Skeletal muscle satellite cell (primary cell): ENCODE results near the gene CRBN. TPM values are rescaled to one million over a fixed set of nuclear protein-coding genes. Genes with fewer than 3 reads are reported as not detected.
A peak's percentile ranks its signal among the peaks of the same experiment; 100 is the strongest.

Source experiments
- H3K27me3 ChIP-seq: 2 replicates; pipeline ENCODE4 v1.7.0; 2013; ENCODE audit warnings: low read length; ENCODE audit not compliant: control insufficient read depth, insufficient read depth
- H3K36me3 ChIP-seq: 2 replicates; pipeline ENCODE4 v1.7.0; 2013; ENCODE audit warnings: mild to moderate bottlenecking, control low read depth, low read length; ENCODE audit not compliant: insufficient read depth
- H3K4me1 ChIP-seq: 2 replicates; pipeline ENCODE4 v1.7.0; 2013; ENCODE audit warnings: low read length; ENCODE audit not compliant: control insufficient read depth, insufficient read depth
- H3K4me2 ChIP-seq: 2 replicates; pipeline ENCODE4 v1.7.0; 2013; ENCODE audit warnings: mild to moderate bottlenecking, low read length
- H3K4me3 ChIP-seq: 2 replicates; pipeline ENCODE4 v1.7.0; 2013; ENCODE audit warnings: low read length
- H3K9ac ChIP-seq: 2 replicates; pipeline ENCODE4 v1.7.0; 2013; ENCODE audit warnings: mild to moderate bottlenecking, low read depth, low read length, moderate library complexity
- H3K9me3 ChIP-seq: replicated peaks from 2 replicates; pipeline ENCODE4 v1.7.0; 2013; ENCODE audit warnings: mild to moderate bottlenecking, control low read depth, low read length
- total RNA-seq: library from RNA; depleted of rRNA; stranded (reverse); fragments of >200 nt; gene quantifications from 2 replicates; pipeline ENCODE4 v1.2.3, GENCODE V29; 2012; rRNA removed

CRBN gene
- 45.0 and 50.4 TPM in 2 replicates for total RNA-seq

DNA sequence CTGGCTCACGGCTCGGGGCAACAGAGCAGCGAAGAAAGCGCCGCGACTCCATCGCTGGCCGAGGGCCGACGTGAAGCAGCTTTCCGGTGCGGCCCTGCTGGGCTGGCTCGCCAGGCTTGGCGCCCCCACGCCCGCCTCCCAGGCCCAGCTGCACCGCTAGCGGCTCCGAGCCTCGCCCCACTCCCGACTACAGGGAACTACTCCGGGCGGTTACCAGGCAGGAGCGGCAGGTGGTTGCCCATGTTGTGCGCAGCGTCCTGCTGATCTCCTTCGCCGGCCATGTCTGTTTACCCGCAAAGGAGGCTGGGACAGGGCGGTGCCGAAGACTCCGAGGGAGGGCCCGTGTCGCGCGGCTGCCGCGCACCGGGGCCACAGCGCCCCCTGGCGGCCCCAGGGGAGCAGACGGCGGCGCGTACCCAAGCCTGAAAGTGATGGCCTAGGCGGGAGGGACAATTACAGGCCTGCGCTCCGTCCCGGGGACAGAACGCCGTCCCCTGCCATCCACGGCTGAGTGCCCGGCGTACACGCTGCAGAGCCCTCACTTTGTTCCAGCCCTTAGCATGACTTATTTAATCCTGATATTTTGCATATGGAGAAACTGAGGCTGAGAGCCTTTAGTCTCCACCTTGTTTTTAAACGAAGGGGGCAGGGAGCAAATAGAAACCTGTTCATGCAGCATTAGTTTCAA lies at the start of gene CRBN:
CRBN (minus strand) TSS at position 285 of the 688 bp plus-strand sequence; CDS start at position 281, 4 bp downstream.
- peak within 1 kb of the TSS; percentile 93 for H3K9ac ChIP-seq
- no peaks in the 10 kb centered on the region for H3K36me3 ChIP-seq
- H3K4me1 ChIP-seq, result peaks cover 18% of the 10 kb centered on the region
- H3K27me3 ChIP-seq, result no peaks in the 10 kb centered on the region
- peak within 1 kb of the TSS; percentile 86 for H3K4me2 ChIP-seq
- peak within 1 kb of the TSS; percentile 98 for H3K4me3 ChIP-seq
- H3K9me3 ChIP-seq, result no peaks in the 10 kb centered on the region

DNA sequence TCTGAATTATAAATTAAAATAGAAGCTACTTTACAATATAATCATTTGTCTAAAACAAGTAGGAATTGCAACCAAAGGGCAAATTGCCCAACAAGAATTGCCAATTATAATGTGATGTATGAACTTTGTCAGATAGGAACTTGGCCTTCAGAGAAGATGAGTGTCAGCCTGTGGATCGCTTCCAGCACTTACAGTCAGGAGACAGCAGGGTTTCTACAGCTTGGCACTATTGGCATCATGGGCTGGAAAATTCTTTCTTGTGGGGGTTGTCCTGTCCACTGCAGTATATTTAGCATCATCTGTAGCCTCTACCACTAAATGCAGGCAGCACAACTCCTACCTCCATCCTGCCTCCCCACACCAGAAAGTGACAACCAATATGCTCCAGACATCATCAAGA lies 48.1 kb upstream of the CRBN start:
- H3K4me3 ChIP-seq, result no peak overlapping the region
- H3K9me3 ChIP-seq, result no peaks in the 10 kb centered on the region
- no peak overlapping the region for H3K9ac ChIP-seq
- no peaks in the 10 kb centered on the region for H3K4me1 ChIP-seq
- no peaks in the 10 kb centered on the region for H3K36me3 ChIP-seq
- H3K4me2 ChIP-seq, result no peak overlapping the region
- H3K27me3 ChIP-seq, result no peaks in the 10 kb centered on the region

DNA sequence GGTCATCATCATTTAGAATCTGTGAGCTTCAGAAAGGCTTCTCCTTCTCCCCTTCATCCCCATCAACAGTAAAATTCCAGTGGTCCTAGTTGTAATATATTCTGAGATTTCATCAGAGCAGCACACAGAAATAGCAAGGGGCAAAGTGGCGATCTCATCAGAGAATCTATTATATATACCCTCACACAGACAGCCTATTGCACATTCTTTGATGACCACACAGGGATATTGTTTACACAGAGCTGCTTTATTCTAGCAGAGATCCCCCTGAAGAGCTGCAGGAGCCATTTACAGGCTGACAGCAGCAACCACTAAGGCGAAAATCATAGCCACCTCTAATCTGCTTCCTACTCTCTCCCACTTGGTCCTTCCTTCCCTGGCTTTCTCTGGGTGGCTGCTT lies 42.0 kb upstream of the CRBN start:
- Histone ChIP-seq H3K4me1 (no peaks in the 10 kb centered on the region), H3K36me3 (no peaks in the 10 kb centered on the region), H3K4me3 (no peak overlapping the region), H3K9ac (no peak overlapping the region), H3K4me2 (no peak overlapping the region), H3K27me3 (no peaks in the 10 kb centered on the region), H3K9me3 (no peaks in the 10 kb centered on the region)

DNA sequence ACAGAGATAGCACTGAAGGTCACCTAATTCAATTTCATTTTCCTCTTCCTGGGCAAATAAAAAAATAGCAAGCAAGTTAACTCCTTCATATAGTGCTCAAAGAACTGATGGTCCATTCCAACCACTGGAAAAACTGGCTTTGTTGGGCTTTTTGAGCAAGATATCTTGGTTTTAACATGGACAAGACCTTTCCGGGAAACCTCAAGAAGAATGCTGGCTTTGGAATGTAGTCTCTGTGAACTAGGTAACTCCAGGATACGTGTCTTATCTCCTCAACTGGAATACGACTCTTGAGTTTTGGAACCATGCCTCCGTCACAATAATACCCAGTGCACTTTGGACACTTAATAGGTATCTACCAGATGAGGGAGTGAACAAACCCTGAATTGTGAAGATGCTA lies 36.9 kb upstream of the CRBN start:
- no peak overlapping the region for H3K4me3 ChIP-seq
- H3K9ac ChIP-seq, result no peak overlapping the region
- no peaks in the 10 kb centered on the region for H3K9me3 ChIP-seq
- no peaks in the 10 kb centered on the region for H3K36me3 ChIP-seq
- no peaks in the 10 kb centered on the region for H3K4me1 ChIP-seq
- H3K27me3 ChIP-seq, result no peaks in the 10 kb centered on the region
- no peak overlapping the region for H3K4me2 ChIP-seq

DNA sequence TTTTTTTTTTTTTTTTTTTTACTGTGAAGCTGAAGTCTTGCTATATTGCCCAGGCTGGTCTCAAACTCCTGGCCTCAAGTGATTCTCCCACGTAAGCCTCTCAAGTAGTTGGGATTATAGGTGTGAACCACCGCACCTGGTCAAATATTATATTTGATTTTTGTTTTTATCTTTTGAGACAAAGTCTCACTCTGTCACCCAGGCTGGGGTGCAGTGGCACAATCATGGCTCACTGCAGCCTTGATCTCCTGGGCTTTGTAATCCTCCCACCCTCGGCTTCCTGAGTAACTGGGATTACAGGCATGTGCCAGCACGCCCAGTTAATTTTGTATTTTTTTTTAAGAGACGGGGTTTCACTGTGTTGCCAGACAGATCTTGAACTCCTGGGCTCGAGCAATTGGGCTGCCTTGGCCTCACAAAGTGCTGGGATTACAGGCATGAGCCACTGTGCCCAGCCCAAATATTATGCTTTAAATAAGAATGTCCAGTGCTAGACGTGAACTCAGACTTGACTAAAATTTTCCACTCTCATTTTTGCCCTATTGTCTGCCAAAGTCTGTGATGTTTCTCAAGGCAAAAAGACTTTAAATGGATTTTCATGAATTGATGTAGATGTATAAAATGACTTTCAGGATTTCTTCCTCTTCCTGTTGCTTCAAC lies 33.4 kb upstream of the CRBN start:
- no peaks in the 10 kb centered on the region for H3K36me3 ChIP-seq
- no peaks in the 10 kb centered on the region for H3K4me1 ChIP-seq

DNA sequence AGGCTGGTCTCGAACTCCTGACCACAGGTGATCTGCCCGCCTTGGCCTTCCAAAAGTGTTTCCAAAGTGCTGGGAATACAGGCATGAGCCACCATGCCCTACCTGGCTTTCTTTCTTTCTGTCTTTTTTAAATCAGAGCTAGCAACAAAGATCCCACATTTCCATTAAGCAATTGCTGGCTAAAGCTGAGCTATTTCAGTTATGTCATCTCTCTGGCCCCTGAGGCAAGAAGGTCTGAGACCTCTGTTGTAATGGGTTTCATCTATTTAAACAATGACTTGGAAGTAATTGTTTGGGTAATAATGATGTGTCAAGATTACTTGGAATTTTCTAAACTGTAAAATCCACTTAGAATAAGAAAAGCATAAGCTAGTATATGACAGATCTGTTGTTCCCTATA lies 30.2 kb upstream of the CRBN start:
- Histone ChIP-seq H3K4me1 (no peaks in the 10 kb centered on the region), H3K9ac (no peak overlapping the region), H3K27me3 (no peaks in the 10 kb centered on the region), H3K4me3 (no peak overlapping the region), H3K4me2 (no peak overlapping the region), H3K9me3 (no peaks in the 10 kb centered on the region), H3K36me3 (no peaks in the 10 kb centered on the region)

More for the DNA sequence above, 33.4 kb upstream of the CRBN start:
- no peaks in the 10 kb centered on the region for H3K9me3 ChIP-seq
- no peak overlapping the region for H3K4me2 ChIP-seq
- H3K9ac ChIP-seq, result no peak overlapping the region
- H3K27me3 ChIP-seq, result no peaks in the 10 kb centered on the region
- no peak overlapping the region for H3K4me3 ChIP-seq

DNA sequence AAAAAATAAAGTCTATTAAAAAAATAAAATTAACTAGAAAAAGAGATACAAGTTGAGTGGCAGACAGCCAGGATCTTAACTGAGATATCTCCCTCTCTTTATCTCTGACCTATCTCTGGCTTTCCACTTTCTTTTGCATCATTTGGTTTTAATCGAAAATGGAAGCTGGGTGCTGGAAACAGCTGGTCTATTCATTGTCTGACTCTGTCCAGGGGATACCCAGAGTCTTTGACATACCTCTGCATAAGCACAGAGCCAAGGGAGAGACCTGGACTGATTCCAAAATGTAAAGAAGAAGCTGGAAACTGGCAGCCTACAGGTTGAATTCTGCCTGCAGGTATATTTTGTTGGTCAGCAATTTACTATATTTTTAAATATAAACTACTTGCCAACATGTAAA lies 29.6 kb upstream of the CRBN start:
- no peaks in the 10 kb centered on the region for H3K27me3 ChIP-seq
- no peaks in the 10 kb centered on the region for H3K36me3 ChIP-seq
- no peaks in the 10 kb centered on the region for H3K9me3 ChIP-seq
- no peak overlapping the region for H3K9ac ChIP-seq
- H3K4me1 ChIP-seq, result no peaks in the 10 kb centered on the region
- no peak overlapping the region for H3K4me2 ChIP-seq
- H3K4me3 ChIP-seq, result no peak overlapping the region

DNA sequence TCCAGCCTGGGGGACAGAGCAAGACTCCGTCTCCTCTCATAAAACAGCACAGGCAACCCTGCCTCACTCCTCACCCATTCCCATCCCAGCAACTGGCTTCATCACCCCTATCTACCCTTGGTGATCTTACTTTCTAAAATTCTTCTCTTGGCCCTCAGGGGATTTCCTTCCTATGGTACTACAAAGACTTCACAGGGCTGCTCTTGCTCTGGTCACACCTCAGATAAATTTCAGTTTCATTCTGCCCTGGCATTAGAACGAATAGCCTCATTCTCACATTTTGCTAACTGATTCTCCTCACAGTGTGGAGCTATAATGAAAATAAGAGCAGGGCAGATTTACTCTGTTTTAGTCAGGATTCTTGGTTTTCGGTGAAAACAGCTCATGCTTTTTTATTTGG lies 22.1 kb upstream of the CRBN start:
- H3K4me3 ChIP-seq, result no peak overlapping the region
- no peaks in the 10 kb centered on the region for H3K36me3 ChIP-seq
- no peaks in the 10 kb centered on the region for H3K4me1 ChIP-seq
- no peak overlapping the region for H3K4me2 ChIP-seq
- H3K27me3 ChIP-seq, result peaks cover 12% of the 10 kb centered on the region
- H3K9me3 ChIP-seq, result no peaks in the 10 kb centered on the region
- H3K9ac ChIP-seq, result no peak overlapping the region

DNA sequence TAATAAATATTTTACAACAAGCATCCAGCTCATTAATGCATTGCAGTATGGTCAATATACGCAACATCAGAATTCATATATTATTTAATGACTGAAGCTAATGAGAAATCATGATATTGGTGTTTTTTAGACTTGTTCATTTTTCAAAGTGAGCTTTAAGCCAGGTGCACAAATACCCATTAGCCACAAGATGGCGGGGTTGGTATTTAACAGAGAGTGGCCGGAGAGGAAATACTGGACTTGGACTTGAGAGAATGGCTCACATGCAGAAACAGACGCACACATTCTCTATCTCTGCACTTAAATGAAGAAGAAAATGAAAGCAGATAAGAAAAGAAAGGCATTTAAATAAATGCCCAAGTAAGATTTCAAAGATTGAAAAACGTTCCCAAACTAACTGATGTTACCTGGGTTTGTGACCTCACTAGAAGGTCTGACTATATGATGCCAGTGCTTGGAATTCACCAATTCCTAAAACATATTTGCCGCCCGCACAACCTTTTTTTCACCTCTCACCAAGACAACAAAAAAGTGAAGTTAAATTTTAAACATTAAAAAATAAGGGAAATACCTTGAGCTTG lies 21.2 kb upstream of the CRBN start:
- peaks cover 12% of the 10 kb centered on the region for H3K27me3 ChIP-seq
- no peaks in the 10 kb centered on the region for H3K4me1 ChIP-seq
- no peaks in the 10 kb centered on the region for H3K9me3 ChIP-seq
- H3K36me3 ChIP-seq, result no peaks in the 10 kb centered on the region
- H3K4me3 ChIP-seq, result no peak overlapping the region
- H3K9ac ChIP-seq, result no peak overlapping the region
- no peak overlapping the region for H3K4me2 ChIP-seq

DNA sequence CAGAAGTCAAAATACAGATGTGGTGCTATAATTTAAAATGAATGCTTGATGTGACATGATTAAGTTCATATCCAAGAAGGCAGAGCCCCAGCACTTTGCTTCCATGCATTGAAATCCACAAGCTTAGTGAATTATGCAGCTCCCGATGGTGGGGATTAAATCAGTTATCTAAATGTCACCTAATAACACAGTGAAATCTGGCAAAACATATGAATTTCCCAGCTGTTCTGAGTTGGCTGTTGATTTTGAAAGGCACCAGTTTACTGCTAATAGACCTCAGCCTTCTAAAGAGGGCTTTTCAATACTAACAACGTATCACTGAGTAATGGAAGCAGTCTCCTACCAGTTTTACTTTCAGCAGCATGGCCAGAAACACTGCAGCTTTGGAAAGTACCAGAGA lies 19.8 kb upstream of the CRBN start:
- H3K4me3 ChIP-seq, result no peak overlapping the region
- H3K9ac ChIP-seq, result no peak overlapping the region
- peaks cover 16% of the 10 kb centered on the region for H3K27me3 ChIP-seq
- no peaks in the 10 kb centered on the region for H3K36me3 ChIP-seq
- H3K4me2 ChIP-seq, result no peak overlapping the region
- H3K9me3 ChIP-seq, result no peaks in the 10 kb centered on the region
- H3K4me1 ChIP-seq, result no peaks in the 10 kb centered on the region

DNA sequence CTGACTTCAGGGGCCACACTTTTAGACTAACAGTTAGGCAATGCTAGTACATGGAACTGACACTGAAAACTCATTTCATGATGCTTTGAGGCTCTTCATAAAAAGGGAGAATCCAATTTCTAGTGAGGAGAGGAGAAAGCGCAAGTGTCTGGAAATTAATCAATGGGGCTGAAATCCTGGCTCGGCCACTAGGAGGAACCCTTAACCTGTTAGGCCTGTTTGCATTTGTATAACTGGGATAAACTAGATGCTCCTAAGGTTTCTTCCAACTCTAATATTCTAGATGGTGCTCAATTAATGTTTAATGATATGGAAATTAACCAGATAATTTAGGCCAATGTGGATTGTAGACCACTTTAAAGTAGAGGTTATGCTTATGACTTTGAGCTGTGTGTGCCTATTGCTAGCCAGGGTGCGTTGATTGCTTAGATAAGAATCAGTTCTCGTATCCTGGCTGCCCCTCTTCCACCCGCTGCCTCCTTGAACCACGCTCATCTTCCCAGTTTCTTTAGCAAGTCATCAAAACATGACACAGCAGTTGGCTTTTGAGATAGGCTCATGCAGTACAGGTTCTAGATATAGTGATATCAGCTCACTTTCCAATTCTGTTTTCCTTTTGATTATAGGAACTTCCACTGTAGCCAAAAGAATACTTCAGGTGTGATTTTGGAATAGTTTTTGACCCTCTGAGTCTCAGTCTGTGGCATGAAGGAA lies 16.8 kb upstream of the CRBN start:
- no peaks in the 10 kb centered on the region for H3K9me3 ChIP-seq

More for the DNA sequence above, 16.8 kb upstream of the CRBN start:
- Histone ChIP-seq H3K27me3 (peaks cover 20% of the 10 kb centered on the region), H3K4me2 (no peak overlapping the region), H3K9ac (no peak overlapping the region), H3K4me3 (no peak overlapping the region), H3K4me1 (no peaks in the 10 kb centered on the region), H3K36me3 (no peaks in the 10 kb centered on the region)
